Activated CD8-positive, alpha-beta memory T cell treated with anti-CD3 and anti-CD28 coated beads, Interleukin-2, amount 50 U/mL, for 4 hours (primary cell): ENCODE results near the gene KCNT1.
"Not testable (repeated sequence)": the region's sequence is repeated elsewhere in the genome, so short reads cannot be mapped to it uniquely, and the experiment has no call there.

Source experiments
- DNase-seq: peaks from one replicate; pipeline ENCODE4 v3.0.0-alpha.2; 2020

The KCNT1 gene

DNA sequence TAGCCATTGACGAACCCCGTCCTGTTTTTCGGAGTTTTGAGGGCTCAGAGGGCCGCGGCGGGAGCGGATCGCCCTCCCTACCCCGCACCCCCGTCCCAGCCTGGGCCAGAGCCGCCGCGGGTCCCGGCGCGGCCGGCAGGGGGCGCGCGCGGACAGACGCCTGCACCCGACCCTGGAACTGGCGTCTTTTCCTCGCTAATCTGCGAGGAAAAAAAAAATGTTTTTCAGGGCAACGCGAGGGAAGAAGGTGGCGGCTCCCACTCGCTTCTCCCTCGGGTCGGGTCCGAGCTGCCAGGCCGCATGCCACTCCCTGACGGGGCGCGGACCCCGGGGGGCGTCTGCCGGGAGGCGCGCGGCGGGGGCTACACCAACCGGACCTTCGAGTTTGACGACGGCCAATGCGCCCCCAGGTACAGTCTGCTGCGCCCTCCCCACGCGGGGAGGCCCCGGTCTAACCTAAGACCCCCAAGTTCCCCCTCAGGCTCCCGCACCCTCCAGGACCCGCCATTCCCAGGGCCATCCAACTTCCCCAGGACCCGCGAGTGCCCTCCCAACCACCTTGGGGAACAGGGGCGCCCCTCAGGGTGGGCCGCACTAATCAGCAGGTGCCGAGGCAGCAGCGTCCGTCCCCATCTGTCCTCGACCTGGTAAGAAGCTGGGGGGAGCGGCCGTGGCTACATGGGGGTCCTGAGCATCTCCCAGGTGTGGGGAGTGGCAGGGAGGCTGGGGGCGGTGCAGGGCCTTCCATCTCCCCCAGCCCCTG, at the start of gene KCNT1:
Gene KCNT1 (plus strand): TSS at position 227 of the 763 bp plus-strand sequence. CDS start 74 bp downstream, at position 301.
- peak; percentile 59 for DNase-seq

DNA sequence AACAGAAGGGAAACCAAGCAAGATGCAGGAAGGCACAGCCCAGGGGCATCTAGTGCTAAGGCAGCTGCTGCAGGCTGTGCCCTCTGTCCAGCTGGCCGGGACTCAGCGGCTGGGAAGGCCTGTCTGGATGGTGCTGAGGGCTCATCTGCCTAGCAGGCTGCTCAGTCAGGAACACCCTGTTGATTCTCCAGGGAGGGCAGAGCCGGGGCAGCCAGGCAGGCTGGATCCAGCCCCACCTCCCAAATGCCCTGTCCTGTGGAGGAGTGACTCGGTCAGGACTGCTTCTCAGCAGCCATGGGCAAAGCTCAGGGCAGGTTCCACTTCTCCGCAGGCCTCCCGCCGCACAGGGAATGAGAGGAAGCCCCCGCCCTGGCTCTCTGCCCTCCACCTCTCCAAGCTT, 46.7 kb upstream of the KCNT1 start:
- DNase-seq: no peak

DNA sequence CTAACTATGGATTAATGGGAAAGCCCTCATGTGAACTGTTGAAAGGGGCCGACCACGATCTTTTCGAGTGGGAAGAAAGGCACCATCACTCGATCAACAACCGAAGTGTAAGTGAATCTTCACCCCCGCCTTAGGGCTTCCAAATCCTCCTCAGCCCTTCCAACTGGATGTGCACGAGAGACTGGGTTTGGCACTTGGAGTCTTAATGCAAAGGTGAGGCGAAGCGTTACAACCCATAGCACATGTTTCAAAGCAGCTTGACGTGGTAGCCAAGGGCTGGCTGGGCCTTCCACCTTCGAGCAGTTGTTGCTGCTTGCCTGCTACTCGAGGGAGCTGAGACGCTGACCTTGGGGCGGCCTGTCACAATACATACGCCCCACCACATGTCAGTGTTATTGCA, 44.6 kb upstream of the KCNT1 start:
- no peak for DNase-seq

DNA sequence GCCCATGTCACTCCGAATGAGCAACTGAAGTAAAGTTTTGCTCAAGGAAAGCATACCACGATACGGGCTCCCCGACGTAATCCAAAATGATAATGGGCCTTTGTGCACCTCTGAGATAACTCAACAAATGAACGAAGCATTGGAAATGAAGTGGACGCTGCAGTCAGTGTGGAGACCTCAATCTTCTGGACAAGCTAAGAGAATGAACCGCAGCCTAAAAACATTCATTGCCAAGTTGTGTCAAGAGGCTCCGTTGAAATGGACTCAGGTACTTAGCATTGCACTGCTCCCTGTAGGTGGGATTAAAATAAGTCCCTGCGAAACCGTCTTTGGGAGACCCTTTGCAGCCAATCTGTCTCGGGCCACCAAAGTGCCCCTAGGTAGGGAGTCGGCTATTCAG, 42.7 kb upstream of the KCNT1 start:
- no peak for DNase-seq

GRCh38 chr9:135660407-135660806, 41.6 kb upstream of the KCNT1 start:
- no peak for DNase-seq

DNA sequence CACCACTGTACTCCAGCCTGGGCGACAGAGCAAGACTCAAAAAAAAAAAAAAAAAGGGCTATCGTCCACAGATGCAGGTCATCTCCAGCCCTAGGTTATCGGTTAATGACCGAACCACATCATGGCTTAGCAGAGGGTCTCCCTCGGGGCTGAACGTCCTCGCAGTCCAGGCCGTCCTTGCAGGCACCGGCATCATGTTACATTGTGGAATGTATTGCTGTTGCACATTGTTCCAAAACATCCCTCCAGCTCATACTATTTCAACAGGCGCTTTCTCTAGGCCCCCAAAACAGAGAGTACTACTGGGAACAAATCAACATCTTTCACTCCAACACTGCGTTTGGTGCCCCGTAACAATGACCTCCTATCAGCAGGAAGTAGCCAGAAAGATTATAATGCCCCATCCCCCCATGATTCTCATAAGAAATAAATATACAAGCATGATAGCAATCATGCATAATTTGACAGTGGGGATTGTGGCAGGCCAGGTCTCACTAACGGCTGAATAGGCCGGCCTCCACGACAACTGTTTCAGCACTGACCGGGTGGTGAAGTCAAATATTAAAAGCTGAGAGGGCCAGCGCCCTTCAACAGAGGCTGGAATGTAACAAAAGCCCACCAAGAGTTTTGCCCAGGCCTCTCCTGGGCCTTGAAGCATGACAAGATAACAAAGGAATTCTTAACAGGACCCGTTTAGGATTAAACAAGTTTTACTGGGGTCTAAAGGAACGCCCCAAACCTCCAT, 40.0 kb upstream of the KCNT1 start:
- DNase-seq: no peak

DNA sequence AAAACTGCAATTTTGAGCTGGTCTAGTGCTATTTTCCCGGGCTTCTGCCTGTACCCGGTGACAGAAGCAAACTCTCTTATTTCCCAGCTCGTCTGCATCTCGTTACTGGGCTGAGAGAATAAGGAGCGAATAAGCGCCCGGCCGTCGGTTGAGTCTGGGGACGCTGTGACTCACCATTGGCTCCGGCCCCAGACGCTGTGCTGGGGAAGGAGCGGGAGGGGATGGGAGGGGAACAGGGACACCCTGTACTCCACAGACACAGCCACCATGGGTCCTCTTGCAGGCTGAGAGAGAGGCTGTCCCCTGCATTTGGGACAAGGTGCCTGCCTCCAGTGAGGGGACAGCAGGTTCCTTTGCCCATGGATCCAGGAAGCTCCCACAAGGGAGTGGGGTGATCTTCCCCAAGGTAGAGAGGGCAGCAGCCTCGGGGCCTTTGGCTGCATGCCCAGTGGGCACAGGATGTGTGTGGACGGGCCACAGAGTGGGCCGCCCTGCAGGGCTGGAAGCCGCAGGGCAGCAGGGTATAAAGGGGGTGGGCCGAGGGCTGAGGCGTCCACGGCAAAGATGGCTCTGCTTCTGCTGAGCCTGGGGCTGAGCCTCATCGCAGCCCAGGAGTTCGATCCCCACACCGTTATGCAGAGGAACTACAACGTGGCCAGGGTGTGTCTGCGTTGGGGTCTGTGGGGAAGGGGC, 39.1 kb upstream of the KCNT1 start, which contains the start of gene LCN9:
Gene LCN9 (plus strand): TSS at position 552 of the 693 bp plus-strand sequence. CDS start 13 bp downstream, at position 565.
- no peak for DNase-seq

- no peak for DNase-seq
Measured at GRCh38 chr9:135663451-135663770, 38.6 kb upstream of the KCNT1 start.

DNA sequence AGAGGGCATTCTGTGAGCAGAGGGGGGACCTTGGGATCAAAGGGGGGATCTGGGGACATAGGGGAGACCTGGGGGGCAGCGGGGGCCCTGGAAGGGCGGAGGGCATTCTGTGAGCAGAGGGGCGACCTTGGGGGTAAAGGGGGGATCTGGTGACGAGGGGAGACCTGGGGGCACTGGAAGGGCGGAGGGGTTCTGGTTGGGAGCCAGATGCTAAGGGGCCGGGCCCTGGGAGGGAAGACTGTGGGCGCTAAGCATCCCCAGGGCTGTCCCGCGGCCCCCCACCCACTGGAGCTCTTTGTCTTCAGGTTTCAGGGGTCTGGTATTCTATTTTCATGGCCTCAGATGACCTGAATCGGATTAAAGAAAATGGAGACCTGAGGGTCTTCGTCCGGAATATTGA, 38.1 kb upstream of the KCNT1 start:
- DNase-seq: no peak

DNA sequence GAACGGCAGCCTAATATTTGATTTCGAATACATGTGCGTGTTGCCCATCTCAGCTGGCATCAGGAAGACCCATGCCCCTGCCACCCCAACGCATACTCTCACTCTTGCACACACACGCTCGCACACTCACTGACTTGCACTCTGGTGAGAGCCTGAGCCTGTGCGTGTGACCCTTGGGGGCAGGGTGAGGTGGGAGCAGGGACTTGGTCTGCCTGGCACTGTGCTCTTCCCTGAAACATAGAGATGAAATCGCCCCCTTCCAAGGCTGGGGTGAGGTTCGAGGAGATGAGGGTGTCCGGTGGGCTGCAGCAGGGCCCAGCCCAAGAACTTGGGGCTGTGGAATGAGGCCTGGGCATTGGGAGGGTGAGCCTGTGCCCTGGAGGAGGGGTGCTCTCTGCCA, 37.7 kb upstream of the KCNT1 start:
- DNase-seq: no peak

- no peak for DNase-seq
Measured at GRCh38 chr9:135664801-135665794, 36.9 kb upstream of the KCNT1 start.

- DNase-seq: no peak
Measured at GRCh38 chr9:135665795-135666189, 36.2 kb upstream of the KCNT1 start.

- peak; percentile 1 for DNase-seq
Measured at GRCh38 chr9:135666534-135667462, 35.2 kb upstream of the KCNT1 start.

DNA sequence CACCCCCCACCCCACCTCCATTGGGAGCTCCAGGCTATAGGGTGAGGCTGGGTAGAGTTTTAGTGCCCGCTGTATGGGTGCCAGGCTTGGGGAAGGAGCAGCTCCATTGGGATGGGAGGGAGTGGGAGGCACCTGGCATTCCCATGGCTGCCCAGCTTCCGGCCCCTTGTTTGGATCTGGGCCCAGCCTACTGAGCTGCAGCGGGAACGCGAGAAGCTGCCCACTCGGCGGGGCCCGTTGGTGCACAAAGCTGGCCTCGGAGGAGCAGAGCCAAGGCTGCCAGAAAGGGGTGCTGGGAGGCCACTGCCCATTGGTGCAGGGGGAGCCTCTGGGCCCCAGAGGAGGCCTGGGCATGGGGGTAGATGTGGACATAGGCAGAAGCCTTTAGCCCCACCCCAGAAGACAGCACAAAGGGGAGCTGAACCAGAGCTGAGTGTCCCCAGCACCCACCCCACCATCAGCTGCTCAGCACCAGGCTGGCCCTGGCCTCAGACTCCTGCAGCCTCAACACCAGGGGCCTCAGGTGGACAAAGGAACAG, 34.5 kb upstream of the KCNT1 start:
- DNase-seq: peak; percentile 11

- DNase-seq: not testable (repeated sequence)
Measured at GRCh38 chr9:135669018-135669417, 33.0 kb upstream of the KCNT1 start.

DNA sequence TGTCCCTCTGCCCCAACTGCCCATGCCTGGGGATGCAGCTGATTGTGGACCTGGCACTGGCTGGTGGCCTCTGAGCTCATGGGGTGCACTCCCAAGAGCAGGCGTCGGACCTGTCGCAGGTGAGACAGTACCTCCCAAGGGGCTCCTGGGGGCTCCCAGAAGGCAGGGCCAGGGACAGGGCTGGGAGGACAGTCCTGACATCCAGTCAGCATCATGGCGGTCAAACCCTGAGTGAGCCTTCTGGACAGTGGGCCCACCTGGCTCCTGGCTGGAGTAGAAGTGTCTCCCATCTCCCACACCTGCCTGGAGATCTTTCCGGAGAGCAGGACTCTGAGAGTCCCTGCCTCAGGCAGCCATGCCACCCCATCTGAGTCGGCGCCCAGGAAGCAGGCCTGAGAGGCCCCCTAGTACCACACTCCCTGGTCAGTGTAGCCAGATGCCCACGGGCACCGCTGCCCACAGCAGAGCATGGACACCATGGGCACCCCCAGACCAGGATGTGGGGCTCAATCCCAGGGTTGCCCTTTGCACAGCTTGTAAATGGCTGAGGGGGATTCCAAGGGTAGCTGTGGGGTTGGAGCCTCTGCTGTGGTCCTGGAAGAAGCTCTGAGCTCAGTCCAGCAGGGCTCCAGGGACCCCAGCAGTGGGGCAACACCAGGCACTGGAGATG, 32.2 kb upstream of the KCNT1 start:
- no peak for DNase-seq

DNA sequence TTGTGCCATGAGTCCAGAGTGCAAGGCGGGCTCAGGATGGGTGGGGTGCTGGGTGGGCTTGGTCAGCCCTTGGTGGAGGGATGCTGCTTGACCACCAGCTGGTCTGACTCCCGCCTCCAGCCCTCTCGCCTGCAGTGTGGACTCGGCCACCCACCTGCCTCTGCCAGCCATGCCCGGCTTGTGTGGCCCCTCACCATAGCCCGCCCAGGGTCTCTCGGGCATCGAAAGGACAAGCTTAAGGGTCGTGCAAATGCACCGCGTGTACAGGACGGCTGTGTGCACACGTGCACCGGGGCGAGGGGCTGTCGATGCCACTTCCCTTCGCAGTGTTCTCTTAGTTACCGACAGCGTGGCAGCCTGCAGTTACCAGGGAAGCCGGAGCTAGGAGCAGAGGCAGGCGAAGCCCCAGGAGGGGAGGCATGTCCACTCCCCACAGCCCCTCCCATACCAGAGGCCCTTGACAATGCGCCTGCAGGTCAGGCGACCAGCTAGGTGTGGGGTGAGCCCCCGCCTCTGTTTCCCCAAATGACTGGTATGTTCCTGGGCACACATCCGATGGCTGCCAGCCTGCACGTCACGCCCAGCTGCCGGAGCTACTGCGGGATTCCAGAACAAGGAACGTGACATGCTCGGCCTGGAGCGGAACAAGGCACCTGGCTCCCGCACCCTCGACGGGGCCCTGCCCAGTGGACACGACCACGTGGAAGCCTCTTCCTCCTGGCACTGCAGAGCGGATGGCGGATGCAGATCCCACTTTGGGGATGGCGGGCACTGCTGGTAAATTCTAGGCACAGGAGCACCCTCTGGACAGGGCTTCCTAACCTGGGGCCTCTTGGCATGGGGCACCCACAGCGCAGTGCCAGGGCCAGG, 31.0 kb upstream of the KCNT1 start:
- DNase-seq: no peak

- DNase-seq: no peak
Measured at GRCh38 chr9:135671591-135672041, 30.4 kb upstream of the KCNT1 start.

- not testable (repeated sequence) for DNase-seq
Measured at GRCh38 chr9:135672786-135673185, 29.2 kb upstream of the KCNT1 start.
